Adrenal gland (tissue), 5 donors: ENCODE measurements around the gene FCHSD2.

Experiments used
- POLR2A ChIP-seq, 2 donors: fragments of 450-650 bp; IDR thresholded peaks; one replicate each; pipeline ENCODE4 v1.6.1; 2017; ENCODE audit warnings: antibody characterized with exemption in 2 of 2, mild to moderate bottlenecking in 2 of 2, moderate library complexity in 1 of 2
- TF ChIP-seq, protein P1 (sequence below), 6 experiments: fragments of 450-650 bp in 4 of 6; fragments of 200-600 bp in 2 of 6; sonication (generic) in 1 of 6; IDR thresholded peaks; 1 replicate in 5 of 6; 2 replicates in 1 of 6; pipeline versions ENCODE4 v1.5.1 to v1.8.0; 2016 to 2021; ENCODE audit warnings: antibody characterized with exemption in 6 of 6, mild to moderate bottlenecking in 2 of 6, moderate library complexity in 1 of 6
- donor health status: DM: no; HTN: no; CAD: no.

DNA sequence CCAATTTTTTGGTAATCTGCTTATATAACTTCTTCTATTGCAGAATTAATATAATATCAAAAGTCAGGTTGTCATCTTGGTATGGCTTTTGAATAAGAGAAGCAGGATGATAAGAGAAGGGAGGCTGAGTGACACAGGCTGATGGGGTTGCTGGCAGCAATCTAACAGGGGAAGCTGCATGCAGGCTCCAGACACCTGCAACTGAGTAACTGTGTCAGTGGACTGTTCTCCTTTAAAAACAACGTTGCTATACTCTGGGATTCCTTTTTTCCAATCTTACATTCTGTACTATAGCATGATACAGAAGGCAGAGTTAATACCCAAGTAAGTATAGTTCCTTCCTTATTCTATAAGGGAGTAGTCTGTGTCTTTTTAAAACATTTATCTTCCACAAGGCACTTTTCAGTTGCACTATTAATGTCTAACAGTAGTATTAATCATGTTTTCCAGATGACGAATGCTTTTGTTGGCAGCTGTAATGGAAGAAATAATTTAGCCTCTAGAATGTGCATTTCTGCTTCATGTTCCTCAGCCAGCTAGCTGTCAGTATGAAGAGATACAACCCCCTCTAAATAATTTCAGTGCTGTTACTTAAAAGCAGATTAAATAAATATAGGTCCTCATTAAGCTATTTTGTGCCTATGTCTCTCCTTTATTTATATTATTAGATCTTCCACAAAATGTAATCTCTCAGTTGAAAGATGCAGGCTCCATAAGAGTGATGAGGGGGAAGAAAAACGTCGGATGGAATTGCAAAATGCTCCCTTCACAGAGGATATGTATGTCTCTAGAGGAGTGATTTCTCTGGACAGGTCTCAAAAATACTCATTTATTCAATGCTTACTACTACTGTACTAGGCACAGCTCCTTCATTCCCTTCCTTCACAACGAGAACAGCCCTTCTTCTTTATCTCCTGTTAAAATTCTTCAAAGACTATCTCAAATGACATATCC is 277.1 kb downstream of the FCHSD2 start:
- TF ChIP-seq, protein P1, sequence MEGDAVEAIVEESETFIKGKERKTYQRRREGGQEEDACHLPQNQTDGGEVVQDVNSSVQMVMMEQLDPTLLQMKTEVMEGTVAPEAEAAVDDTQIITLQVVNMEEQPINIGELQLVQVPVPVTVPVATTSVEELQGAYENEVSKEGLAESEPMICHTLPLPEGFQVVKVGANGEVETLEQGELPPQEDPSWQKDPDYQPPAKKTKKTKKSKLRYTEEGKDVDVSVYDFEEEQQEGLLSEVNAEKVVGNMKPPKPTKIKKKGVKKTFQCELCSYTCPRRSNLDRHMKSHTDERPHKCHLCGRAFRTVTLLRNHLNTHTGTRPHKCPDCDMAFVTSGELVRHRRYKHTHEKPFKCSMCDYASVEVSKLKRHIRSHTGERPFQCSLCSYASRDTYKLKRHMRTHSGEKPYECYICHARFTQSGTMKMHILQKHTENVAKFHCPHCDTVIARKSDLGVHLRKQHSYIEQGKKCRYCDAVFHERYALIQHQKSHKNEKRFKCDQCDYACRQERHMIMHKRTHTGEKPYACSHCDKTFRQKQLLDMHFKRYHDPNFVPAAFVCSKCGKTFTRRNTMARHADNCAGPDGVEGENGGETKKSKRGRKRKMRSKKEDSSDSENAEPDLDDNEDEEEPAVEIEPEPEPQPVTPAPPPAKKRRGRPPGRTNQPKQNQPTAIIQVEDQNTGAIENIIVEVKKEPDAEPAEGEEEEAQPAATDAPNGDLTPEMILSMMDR (IDR thresholded peaks at IDR 0.05): no peak
- no peak for TF ChIP-seq POLR2A (IDR thresholded peaks at IDR 0.05)
